Calu3 (cell line): Measurements from ENCODE around the gene MARS2. TPM values are rescaled to one million over a fixed set of nuclear protein-coding genes. Genes with fewer than 3 reads are reported as not detected.
A peak's percentile ranks its signal among the peaks of the same experiment; 100 is the strongest.
"Not testable (repeated sequence)": the region's sequence is repeated elsewhere in the genome, so short reads cannot be mapped to it uniquely, and the experiment has no call there.

Experiments
- BruUV-seq: library from RNA; stranded (reverse); fragments of 400-500 nt; replicated peaks from 2 replicates; lab custom pipeline; 2021; lab: Mats Ljungman, UMichigan
- CTCF ChIA-PET: fragments of 300-600 bp; sonication (Branson Sonifier 250); formaldehyde crosslinking; loops from one replicate; lab custom pipeline; 2022; ENCODE audit warnings: antibody characterized with exemption; lab: Charles Lee
- DNase-seq: peaks from one replicate; pipeline ENCODE4 v3.0.0; 2022
- H3K27ac Mint-ChIP-seq: one replicate; pipeline ENCODE4 v1.8.0; 2022; ENCODE audit warnings: mixed read lengths; ENCODE audit not compliant: unreplicated experiment
- H3K27me3 Mint-ChIP-seq: one replicate; pipeline ENCODE4 v1.8.0; 2022; ENCODE audit warnings: mixed read lengths; ENCODE audit not compliant: unreplicated experiment
- H3K36me3 Mint-ChIP-seq: one replicate; pipeline ENCODE4 v1.8.0; 2022; ENCODE audit warnings: mild to moderate bottlenecking, moderate library complexity, mixed read lengths; ENCODE audit not compliant: insufficient read depth, unreplicated experiment
- H3K4me1 Mint-ChIP-seq: one replicate; pipeline ENCODE4 v1.8.0; 2022; ENCODE audit warnings: mild to moderate bottlenecking, low read depth, mixed read lengths; ENCODE audit not compliant: unreplicated experiment
- H3K4me3 Mint-ChIP-seq: one replicate; pipeline ENCODE4 v1.8.0; 2022; ENCODE audit warnings: mild to moderate bottlenecking, low read depth, moderate library complexity, mixed read lengths; ENCODE audit not compliant: unreplicated experiment
- H3K9me3 Mint-ChIP-seq: one replicate; pipeline ENCODE4 v1.8.0; 2022; ENCODE audit warnings: low read depth, mixed read lengths; ENCODE audit not compliant: unreplicated experiment
- intact Hi-C: fragments of 100-400 bp; cut with micrococcal nuclease; formaldehyde crosslinking; loops from one replicate; pipeline ENCODE4 v1.10.0; 2022; ENCODE audit not compliant: unreplicated experiment
- total RNA-seq: library from RNA; stranded (reverse); gene quantifications from 2 replicates; pipeline ENCODE4 v1.2.3, GENCODE V29; 2022
- TF ChIP-seq, protein P1 (sequence below): fragments of 200-600 bp; IDR thresholded peaks from one replicate; pipeline ENCODE4 v1.8.0; 2022; ENCODE audit warnings: antibody characterized with exemption; ENCODE audit not compliant: unreplicated experiment

The MARS2 gene
- total RNA-seq, 1 experiment from 2014 or later: 16.9 TPM

DNA sequence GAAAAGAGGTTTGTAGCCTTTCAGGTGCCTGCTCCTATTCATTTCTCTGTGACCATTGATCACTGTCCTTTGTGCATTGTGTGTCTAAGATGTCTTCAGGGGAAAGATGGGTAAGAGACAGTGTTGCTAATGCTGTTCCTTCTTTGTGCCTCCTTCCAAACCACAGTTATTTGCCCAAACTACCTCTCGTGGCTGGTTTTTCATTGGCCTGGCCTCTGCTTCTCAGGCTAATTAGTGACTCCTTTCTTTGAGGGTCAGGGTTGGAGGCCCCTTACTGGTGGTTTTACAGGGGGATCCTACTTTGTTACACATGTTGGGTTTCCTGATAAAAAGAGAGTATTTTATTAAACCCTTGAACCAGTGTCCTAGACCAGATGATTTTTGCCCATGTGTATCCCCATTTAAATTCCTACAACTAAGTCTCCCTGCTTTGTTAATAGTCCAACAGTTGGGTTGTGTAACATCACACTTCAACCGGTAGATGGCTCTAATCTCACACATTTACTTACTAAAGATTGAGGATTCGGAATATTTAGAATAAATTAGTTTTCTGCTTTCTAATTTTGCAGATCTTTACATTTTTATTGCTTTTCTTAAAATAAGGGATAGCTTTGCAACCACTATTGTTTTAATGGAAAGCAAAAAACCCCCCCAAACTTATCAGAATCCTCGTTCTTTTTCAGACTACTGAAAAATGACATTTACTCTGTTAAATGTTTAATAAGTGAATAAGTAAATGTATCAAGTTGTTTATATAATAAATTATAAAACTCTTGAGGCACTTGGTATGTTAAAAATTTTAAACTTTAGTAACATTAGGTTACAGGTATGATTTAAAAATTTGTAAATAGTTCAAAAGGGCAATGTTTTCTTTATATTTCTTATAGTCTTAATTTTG, 2.4 kb downstream of the MARS2 start:
- TF ChIP-seq, protein P1, sequence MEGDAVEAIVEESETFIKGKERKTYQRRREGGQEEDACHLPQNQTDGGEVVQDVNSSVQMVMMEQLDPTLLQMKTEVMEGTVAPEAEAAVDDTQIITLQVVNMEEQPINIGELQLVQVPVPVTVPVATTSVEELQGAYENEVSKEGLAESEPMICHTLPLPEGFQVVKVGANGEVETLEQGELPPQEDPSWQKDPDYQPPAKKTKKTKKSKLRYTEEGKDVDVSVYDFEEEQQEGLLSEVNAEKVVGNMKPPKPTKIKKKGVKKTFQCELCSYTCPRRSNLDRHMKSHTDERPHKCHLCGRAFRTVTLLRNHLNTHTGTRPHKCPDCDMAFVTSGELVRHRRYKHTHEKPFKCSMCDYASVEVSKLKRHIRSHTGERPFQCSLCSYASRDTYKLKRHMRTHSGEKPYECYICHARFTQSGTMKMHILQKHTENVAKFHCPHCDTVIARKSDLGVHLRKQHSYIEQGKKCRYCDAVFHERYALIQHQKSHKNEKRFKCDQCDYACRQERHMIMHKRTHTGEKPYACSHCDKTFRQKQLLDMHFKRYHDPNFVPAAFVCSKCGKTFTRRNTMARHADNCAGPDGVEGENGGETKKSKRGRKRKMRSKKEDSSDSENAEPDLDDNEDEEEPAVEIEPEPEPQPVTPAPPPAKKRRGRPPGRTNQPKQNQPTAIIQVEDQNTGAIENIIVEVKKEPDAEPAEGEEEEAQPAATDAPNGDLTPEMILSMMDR: peak; percentile 73
- CTCF ChIA-PET: no interaction called here
- intact Hi-C loops: loop anchor here (1.0 to 5.0 kb wide), 3 partner anchors 70 to 590 kb away; partner anchors contain the start of gene HSPD1
- H3K9me3 Mint-ChIP-seq: no peaks in the 10 kb centered on the region
- peaks cover 27% of the 10 kb centered on the region for H3K4me1 Mint-ChIP-seq
- H3K36me3 Mint-ChIP-seq: peaks cover 32% of the 10 kb centered on the region
- H3K4me3 Mint-ChIP-seq: peak overlapping the region; percentile 89
- H3K27ac Mint-ChIP-seq: peak overlapping the region; percentile 61
- H3K27me3 Mint-ChIP-seq: no peaks in the 10 kb centered on the region
- DNase-seq: no peak
- no TSS peak for BruUV-seq

DNA sequence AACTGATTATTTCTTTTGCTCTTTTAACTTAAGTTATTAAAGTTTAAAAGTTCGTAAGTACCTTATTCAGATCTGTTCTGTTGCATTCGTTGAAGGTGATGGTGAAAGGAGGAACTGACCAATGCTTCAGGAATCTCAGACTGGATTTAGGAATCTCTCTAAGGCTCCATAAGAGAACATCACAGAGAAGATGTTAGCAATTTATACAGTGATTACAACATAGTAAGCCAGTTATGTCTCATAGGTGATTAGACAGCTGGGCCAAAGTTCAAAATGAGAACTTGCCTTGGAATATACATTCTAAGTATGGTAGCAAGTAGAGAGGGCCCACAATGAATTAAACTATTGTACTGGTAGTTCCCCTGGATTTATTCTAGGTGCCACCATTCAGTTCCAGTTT, 3.2 kb downstream of the MARS2 start:
- no peaks in the 10 kb centered on the region for H3K27me3 Mint-ChIP-seq
- BruUV-seq: no TSS peak
- intact Hi-C loops: loop anchor here (5.0 kb wide), 2 partner anchors 211 to 589 kb away; partner anchors contain the start of gene HSPD1

DNA sequence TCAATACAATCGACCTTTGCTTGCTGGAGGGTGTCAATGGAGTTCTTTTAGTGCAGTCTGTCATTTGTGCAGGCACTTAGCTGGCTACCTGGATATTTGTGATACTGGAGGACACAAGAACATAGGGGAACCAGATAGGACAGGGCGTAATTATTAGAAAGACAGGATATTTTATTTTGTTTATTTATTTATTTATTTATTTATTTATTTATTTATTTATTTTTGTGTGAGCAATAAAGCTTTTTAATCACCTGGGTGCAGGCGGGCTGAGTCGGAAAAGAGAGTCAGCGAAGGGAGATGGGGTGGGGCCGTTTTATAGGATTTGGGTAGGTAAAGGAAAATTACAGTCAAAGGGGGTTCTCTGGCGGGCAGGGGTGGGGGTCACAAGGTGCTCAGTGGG, 4.0 kb downstream of the MARS2 start:
- not testable (repeated sequence) for H3K4me3 Mint-ChIP-seq
- intact Hi-C loops: loop anchor here (5.0 kb wide), 2 partner anchors 212 to 588 kb away; partner anchors contain the start of gene HSPD1

More for the DNA sequence above, 3.2 kb downstream of the MARS2 start:
- TF ChIP-seq, protein P1: no peak
- Mint-ChIP-seq H3K4me1 (peaks cover 27% of the 10 kb centered on the region), H3K36me3 (peaks cover 32% of the 10 kb centered on the region), H3K4me3 (peak overlapping the region; percentile 89), H3K9me3 (no peaks in the 10 kb centered on the region), H3K27ac (peak overlapping the region; percentile 47)
- CTCF ChIA-PET: no interaction called here
- DNase-seq: no peak

DNA sequence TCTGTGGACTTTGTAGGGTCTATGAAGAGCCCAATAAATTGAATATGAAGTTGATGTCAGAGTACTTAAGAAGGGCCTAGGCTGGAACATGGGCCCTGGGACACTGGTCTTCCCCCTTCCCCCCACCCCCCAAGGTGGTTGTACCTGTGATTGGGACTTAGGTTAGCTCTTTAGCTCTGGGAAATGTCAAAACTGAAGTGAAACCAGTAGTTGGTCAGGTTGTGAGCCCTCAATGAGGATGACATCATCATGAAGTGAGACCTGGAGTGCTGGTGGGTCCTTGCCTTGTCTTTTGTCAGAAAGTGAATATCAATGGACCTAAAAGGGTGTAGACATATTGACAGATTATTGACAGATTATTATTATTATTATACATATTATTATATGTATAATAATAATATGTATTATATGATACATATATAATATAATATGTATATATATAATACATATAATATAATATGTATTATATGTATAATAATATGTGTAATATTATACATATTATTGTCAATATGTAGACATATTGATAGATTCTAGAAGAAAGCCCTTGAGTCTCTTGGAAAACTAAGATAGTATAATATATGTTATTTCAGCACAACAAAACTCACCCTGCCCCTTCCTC, 5.4 kb downstream of the MARS2 start:
- intact Hi-C loops: no loop called here
- Mint-ChIP-seq H3K27ac (no peak overlapping the region), H3K36me3 (peaks cover 21% of the 10 kb centered on the region), H3K4me3 (no peak overlapping the region), H3K27me3 (no peaks in the 10 kb centered on the region), H3K9me3 (no peaks in the 10 kb centered on the region), H3K4me1 (peaks cover 19% of the 10 kb centered on the region)
- BruUV-seq: no TSS peak
- DNase-seq: no peak
- TF ChIP-seq, protein P1: no peak
- CTCF ChIA-PET: interaction anchor here (0.6 kb wide), 1 partner anchor 197 kb away, joined by 3 read pairs; no protein-coding TSS in a partner anchor

More for the DNA sequence above, 4.0 kb downstream of the MARS2 start:
- H3K9me3 Mint-ChIP-seq, H3K27me3 Mint-ChIP-seq, BruUV-seq, H3K27ac Mint-ChIP-seq, CTCF ChIA-PET, DNase-seq: not testable (repeated sequence)
- H3K36me3 Mint-ChIP-seq: peaks cover 32% of the 10 kb centered on the region
- peaks cover 27% of the 10 kb centered on the region for H3K4me1 Mint-ChIP-seq
